ENCODE data around the gene CCL1. TPM values are rescaled to one million over a fixed set of nuclear protein-coding genes. Genes with fewer than 3 reads are reported as not detected.

Gene CCL1
- total and polyA plus RNA-seq, 2 of the 4 experiments (the other 2 are of a cell fraction): not detected

DNA sequence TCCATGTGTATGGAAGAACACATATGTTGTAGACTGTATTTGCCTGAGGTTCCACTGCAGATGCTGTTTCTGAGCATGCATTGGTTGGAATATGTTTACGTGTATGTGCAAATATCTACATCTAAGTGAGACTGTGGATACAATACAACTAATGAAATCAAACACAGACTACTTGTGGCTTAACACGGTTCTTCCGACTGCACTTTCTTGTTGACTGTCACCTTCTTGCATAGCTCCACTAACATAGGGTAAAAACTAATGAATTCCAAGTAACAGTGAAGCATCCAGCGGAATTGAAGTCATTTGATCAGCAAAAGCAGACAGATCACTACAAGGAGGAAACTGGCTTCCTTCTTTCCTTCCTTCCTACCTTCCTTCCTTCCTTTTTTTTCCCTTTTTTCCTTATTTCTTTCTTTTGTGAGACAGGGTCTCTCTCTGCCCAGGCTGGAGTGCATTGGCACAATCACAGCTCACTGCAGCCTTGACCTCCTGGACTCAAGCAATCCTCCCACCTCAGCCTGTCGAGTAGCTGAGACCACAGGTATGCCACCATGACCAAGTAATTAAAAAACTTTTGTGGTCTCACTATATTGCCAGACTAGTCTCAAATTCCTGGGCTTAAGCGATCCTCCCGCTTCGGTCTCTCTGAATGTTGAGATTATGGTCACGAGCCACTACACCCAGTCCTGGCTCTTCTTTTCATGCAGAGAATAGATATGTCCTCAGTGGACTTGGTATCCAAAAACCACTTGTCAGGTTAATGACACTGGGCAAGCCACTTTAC is 22.0 kb upstream of the CCL1 start:
- Histone ChIP-seq H3K9me3 (ENCODE audit: control insufficient read depth, insufficient read depth, low read length) (no peaks in the 10 kb centered on the region), H2AK5ac (ENCODE audit: low read depth, low read length) (no peak overlapping the region), H3K27ac (ENCODE audit: insufficient read depth, low read length) (no peak overlapping the region), H3K36me3 (ENCODE audit: control insufficient read depth, insufficient read depth, low read length) (no peaks in the 10 kb centered on the region), H3K27me3 (ENCODE audit: control insufficient read depth, insufficient read depth, low read length) (peaks cover 5% of the 10 kb centered on the region; the same call in 1 of the 2 replicates), H2BK5ac (ENCODE audit: low read depth, low read length, poor library complexity, severe bottlenecking) (no peak overlapping the region), H4K8ac (ENCODE audit: low read depth in 2 of 2, low read length in 2 of 2) (no peak overlapping the region), H2AFZ (replicated peaks; ENCODE audit: low read length, poor library complexity) (no peak overlapping the region), H3K79me1 (ENCODE audit: low read depth in 1 of 2, low read length in 2 of 2) (no peaks in the 10 kb centered on the region), H3K4ac (ENCODE audit: low read depth, low read length) (no peak overlapping the region), H3K9me1 (ENCODE audit: insufficient read depth, low read length) (no peaks in the 10 kb centered on the region; the same call in 1 of the 2 replicates), H3K14ac (replicated peaks; ENCODE audit: low read depth, low read length) (no peak overlapping the region), H2AK9ac (replicated peaks; ENCODE audit: low read depth, low read length, poor library complexity) (no peak overlapping the region), H4K91ac (ENCODE audit: insufficient read depth, low read depth, low read length) (no peak overlapping the region), H2BK20ac (ENCODE audit: low read depth, low read length) (no peak overlapping the region), H3K9ac (ENCODE audit: low read depth, low read length) (no peak overlapping the region), H3K23ac (ENCODE audit: low read depth, low read length) (no peak overlapping the region), H3K4me1 (ENCODE audit: control insufficient read depth, insufficient read depth, low read length) (peaks cover 8% of the 10 kb centered on the region), H2BK120ac (ENCODE audit: low read depth, low read length) (no peak overlapping the region), H4K20me1 (ENCODE audit: insufficient read depth, low read length) (no peaks in the 10 kb centered on the region; the same call in 1 of the 2 replicates), H4K5ac (ENCODE audit: low read depth, low read length) (no peak overlapping the region), H3K56ac (ENCODE audit: extremely low read depth, insufficient read depth, low read length) (no peak overlapping the region), H2BK15ac (ENCODE audit: low read depth, low read length) (no peak overlapping the region), H3K4me3 (ENCODE audit: insufficient read depth, low read depth, low read length) (no peak overlapping the region), H3K18ac (ENCODE audit: low read depth, low read length) (no peak overlapping the region), H3K4me2 (ENCODE audit: low read depth, low read length) (no peak overlapping the region)
- in situ Hi-C loops (cut with MboI; ENCODE audit: low sequenced_read_pairs): no loop called here
- intact Hi-C loops (cut with micrococcal nuclease): no loop called here
- DNase-seq: no peak
- dilution Hi-C loops (cut with HindIII; ENCODE audit: low sequenced_read_pairs, unreplicated experiment): no loop called here
- BruUV-seq (replicated peaks): no TSS peak
- TF ChIP-seq RCOR1 (IDR thresholded peaks at IDR 0.05; ENCODE audit: insufficient replicate concordance, low read length) (no peak), FOS (IDR thresholded peaks at IDR 0.05; ENCODE audit: low read depth, low read length) (no peak), ELK1 (IDR thresholded peaks at IDR 0.05; ENCODE audit: borderline replicate concordance, low read depth, low read length) (no peak), MAZ (IDR thresholded peaks at IDR 0.05; ENCODE audit: borderline replicate concordance, low read depth, low read length) (no peak), CEBPB (IDR thresholded peaks at IDR 0.05; ENCODE audit: low read depth, low read length) (no peak)
- ChIA-PET POLR2A (ENCODE audit: unreplicated experiment) (no interaction called here), CTCF (interaction anchor here (1.4 kb wide), 1 partner anchor 13 kb away, joined by 4 read pairs; no protein-coding TSS in a partner anchor)
- ATAC-seq (ENCODE audit: low read depth): no peak
- WGBS, 2 experiments (ENCODE audit: extremely low coverage in 2 of 2, insufficient read length in 1 of 2): 63% methylated on average over 5 of the region's 9 CpGs; no CpG with 5 or more reads in 1 of the 2 experiments

Measured in IMR-90 (cell line).